Thyroid gland (tissue), 4 donors: Measurements from ENCODE around the gene MYLK. TPM values are rescaled to one million over a fixed set of nuclear protein-coding genes. Genes with fewer than 3 reads are reported as not detected.

Experiments
- DNase-seq, 2 donors: peaks; one replicate each; pipeline ENCODE4 v3.0.0-alpha.2; 2019
- H3K27ac ChIP-seq, 3 donors: fragments of 200-600 bp; sonication (generic); 1 replicate in 2 of 3; 2 replicates in 1 of 3; pipeline ENCODE4 v1.5.1; 2016 to 2019; ENCODE audit warnings: mild to moderate bottlenecking in 1 of 3, moderate library complexity in 1 of 3
- H3K27me3 ChIP-seq: fragments of 200-600 bp; sonication (generic); one replicate; pipeline ENCODE4 v1.5.1; 2019
- H3K36me3 ChIP-seq, 2 donors: fragments of 200-600 bp; sonication (generic); one replicate each; pipeline ENCODE4 v1.5.1; 2016 to 2019
- H3K4me1 ChIP-seq, 2 donors: fragments of 200-600 bp; sonication (generic); one replicate each; pipeline ENCODE4 v1.5.1; 2017 to 2019
- H3K4me3 ChIP-seq, 3 donors: fragments of 200-600 bp; sonication (generic); replicated peaks in 1 of 3; 1 replicate in 2 of 3; 2 replicates in 1 of 3; pipeline ENCODE4 v1.5.1; 2016; ENCODE audit warnings: mild to moderate bottlenecking in 1 of 3
- H3K9me3 ChIP-seq: fragments of 200-600 bp; sonication (generic); one replicate; pipeline ENCODE4 v1.5.1; 2017
- POLR2A ChIP-seq, 2 donors: fragments of 450-650 bp; IDR thresholded peaks; one replicate each; pipeline ENCODE4 v1.6.1; 2017; ENCODE audit warnings: antibody characterized with exemption in 2 of 2, mild to moderate bottlenecking in 2 of 2, moderate library complexity in 1 of 2
- WGBS, 2 donors: methylation state at CpG; one replicate each; pipeline ENCODE4 v1.1.5; 2017; 5-methylcytosine and 5-hydroxymethylcytosine counted together
- intact Hi-C: fragments of 100-400 bp; cut with DNase I; formaldehyde crosslinking; loops from one replicate; pipeline ENCODE4 v1.15.1; 2023
- total RNA-seq, 4 donors: library from RNA; depleted of rRNA; stranded (reverse); fragments of >200 nt; gene quantifications; one replicate each; pipeline ENCODE4 v1.2.3, GENCODE V29; 2016
- TF ChIP-seq, protein P1 (sequence below), 6 experiments: fragments of 200-600 bp in 3 of 6; fragments of 450-650 bp in 3 of 6; sonication (generic) in 3 of 6; IDR thresholded peaks; one replicate each; pipeline ENCODE4 v1.5.1; 2016 to 2019; ENCODE audit warnings: antibody characterized with exemption in 6 of 6, mild to moderate bottlenecking in 2 of 6, inconsistent platforms in 1 of 6, moderate library complexity in 1 of 6

The MYLK gene
- total RNA-seq, 4 donors from 2014 or later = 28.9 to 51.2 (median 37.4) TPM

DNA sequence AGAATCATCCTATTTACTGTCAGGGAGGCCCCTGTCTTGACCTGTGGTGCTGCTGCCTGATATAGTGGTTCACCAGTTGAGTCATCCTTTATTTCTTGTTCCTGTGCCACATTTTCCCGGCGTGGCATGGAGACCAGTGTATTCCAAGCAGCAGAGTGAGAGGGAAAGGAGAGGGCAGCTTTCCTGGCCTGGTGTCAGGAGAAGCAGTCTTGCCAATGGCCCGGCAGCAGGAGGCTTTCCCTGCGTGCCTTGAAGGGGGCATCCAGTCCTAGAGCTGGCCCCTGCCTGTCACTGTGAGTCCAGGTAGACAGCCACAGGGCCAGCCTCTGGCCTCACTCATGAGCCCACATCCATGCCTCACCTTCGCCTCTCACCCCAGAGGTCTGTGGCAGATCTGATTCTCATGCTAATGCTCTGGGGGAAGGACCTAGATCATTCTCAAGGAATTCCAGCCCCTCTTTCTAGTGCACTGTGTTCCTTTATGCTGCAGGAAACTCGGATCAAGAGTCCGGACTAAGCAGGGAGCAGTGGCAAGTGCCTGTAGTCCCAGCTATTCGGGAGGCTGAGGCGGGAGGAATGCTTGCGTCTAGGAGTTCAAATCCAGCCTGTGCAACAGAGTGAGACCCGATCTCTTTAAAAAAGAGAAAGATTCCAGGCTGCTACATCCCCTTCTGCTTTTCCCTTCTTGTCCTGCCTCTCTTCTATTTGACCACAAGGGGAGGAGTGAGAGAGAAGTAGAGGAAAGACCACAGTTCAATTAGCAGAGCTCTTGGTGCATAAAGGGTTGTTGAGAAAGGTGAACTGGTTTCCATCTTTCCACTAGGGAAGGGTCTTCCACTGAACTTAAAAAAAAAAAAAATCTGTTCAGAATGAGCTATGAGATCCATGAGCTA lies 232.4 kb downstream of the MYLK start:
- Histone ChIP-seq H3K27ac (no peak overlapping the region), H3K4me1 (peaks cover 13 to 17% of the 10 kb centered on the region in 2 donors), H3K9me3 (no peaks in the 10 kb centered on the region), H3K36me3 (no peaks in the 10 kb centered on the region), H3K27me3 (no peaks in the 10 kb centered on the region), H3K4me3 (no peak overlapping the region)
- 76 to 77% methylated on average over 11 of the region's 11 CpGs for WGBS, 2 donors
- DNase-seq = no peak
- intact Hi-C loops = loop anchor here (5.0 kb wide), 2 partner anchors 51 to 66 kb away; no protein-coding TSS in a partner anchor
- TF ChIP-seq, protein P1, sequence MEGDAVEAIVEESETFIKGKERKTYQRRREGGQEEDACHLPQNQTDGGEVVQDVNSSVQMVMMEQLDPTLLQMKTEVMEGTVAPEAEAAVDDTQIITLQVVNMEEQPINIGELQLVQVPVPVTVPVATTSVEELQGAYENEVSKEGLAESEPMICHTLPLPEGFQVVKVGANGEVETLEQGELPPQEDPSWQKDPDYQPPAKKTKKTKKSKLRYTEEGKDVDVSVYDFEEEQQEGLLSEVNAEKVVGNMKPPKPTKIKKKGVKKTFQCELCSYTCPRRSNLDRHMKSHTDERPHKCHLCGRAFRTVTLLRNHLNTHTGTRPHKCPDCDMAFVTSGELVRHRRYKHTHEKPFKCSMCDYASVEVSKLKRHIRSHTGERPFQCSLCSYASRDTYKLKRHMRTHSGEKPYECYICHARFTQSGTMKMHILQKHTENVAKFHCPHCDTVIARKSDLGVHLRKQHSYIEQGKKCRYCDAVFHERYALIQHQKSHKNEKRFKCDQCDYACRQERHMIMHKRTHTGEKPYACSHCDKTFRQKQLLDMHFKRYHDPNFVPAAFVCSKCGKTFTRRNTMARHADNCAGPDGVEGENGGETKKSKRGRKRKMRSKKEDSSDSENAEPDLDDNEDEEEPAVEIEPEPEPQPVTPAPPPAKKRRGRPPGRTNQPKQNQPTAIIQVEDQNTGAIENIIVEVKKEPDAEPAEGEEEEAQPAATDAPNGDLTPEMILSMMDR (IDR thresholded peaks at IDR 0.05) = no peak
- TF ChIP-seq POLR2A (IDR thresholded peaks at IDR 0.05) = no peak

DNA sequence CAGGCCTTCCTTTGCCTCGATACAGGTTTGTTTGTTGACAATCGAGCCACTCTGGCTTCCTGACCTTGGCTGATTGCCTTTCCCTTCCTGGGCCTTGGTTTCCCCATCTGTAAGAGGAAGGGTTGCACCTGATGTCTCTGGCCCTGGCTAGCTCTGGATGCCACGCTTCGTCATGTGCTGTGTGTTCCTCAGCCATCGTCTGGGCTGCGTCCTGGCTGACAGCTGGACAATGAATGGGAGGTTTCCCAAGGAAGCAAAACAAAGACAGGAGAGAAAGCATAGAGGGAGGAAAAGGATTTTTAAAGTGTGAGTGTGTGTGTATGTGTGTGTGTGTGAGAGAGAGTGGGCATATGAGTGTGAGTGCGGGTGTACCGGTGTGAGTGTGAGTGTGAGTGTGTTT lies 234.0 kb downstream of the MYLK start:
- WGBS, 2 donors = 85 to 87% methylated on average over 8 of the region's 8 CpGs
- Histone ChIP-seq H3K27ac (no peak overlapping the region), H3K4me1 (peaks cover 13 to 17% of the 10 kb centered on the region in 2 donors)

DNA sequence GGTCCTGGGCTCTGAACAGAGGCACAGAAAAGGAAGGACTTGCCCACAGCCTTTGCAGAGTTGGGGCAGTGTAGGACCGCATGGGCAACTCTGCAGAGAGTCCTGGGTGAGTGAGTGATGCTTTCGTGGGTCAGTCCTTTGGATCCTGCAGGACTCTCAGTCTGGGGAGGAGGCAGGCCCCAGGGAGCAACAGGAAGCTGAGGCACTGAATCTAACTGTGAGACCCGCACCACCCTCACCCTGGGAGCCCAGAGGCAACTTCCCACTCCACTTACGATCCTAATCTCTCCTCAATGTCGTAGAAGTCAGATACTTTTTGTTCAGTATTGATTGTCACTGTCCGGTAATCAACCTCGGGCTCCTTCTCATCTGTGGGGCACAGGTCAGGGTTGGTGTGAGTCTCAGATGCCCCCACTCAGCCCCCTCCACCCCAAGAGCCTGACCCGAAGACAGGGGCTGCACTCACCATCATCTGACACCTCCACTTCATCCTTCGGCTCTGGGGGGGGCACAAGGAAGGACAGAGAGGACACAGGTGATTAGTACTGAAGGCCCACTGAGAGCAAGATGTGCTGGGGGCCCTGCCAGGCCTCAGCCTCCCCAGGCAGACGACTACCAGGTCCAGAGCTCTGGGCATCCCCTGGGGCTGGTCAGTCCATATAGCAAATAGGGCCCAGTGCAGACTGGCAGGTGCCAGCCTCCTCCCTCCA lies 235.3 kb downstream of the MYLK start:
- no peak for DNase-seq
- H3K4me1 ChIP-seq = peaks cover 13 to 14% of the 10 kb centered on the region in 2 donors
- intact Hi-C loops = no loop called here
- WGBS, 2 donors = 77% methylated on average over 10 of the region's 10 CpGs
- TF ChIP-seq, protein P1 (IDR thresholded peaks at IDR 0.05) = no peak
- TF ChIP-seq POLR2A (IDR thresholded peaks at IDR 0.05) = no peak
- no peaks in the 10 kb centered on the region for H3K36me3 ChIP-seq
- no peaks in the 10 kb centered on the region for H3K9me3 ChIP-seq
- no peaks in the 10 kb centered on the region for H3K27me3 ChIP-seq
- H3K27ac ChIP-seq = no peak overlapping the region
- H3K4me3 ChIP-seq = no peak overlapping the region

More for the DNA sequence above, 234.0 kb downstream of the MYLK start:
- intact Hi-C loops = loop anchor here (5.0 kb wide), 2 partner anchors 52 to 67 kb away; no protein-coding TSS in a partner anchor
- no peak for TF ChIP-seq POLR2A (IDR thresholded peaks at IDR 0.05)
- TF ChIP-seq, protein P1 (IDR thresholded peaks at IDR 0.05) = no peak
- Histone ChIP-seq H3K4me3 (no peak overlapping the region), H3K36me3 (no peaks in the 10 kb centered on the region), H3K27me3 (no peaks in the 10 kb centered on the region), H3K9me3 (no peaks in the 10 kb centered on the region)
- no peak for DNase-seq

DNA sequence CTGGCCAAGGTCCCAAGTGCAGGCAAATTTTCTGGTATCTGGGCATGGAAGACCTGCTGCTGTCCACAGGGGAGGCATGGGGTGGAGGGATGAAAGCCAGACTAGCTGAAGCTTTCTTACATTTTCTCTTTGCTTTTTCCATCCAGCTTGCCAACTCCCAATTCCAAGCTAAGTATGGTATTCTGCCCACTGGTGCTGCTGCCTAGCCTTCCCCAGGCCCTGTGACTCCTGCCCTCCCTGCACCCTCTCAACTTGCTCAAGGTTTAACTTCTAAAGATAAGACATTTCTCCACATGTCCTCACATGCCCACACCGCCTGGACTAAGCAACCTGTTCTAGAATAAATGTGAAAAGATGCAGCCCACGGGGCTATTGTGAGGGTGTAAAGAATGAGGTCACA lies 239.8 kb downstream of the MYLK start:
- no peaks in the 10 kb centered on the region for H3K36me3 ChIP-seq
- H3K4me3 ChIP-seq = no peak overlapping the region
- H3K4me1 ChIP-seq = no peaks in the 10 kb centered on the region
- no peaks in the 10 kb centered on the region for H3K27me3 ChIP-seq
- no peak for TF ChIP-seq POLR2A (IDR thresholded peaks at IDR 0.05)
- TF ChIP-seq, protein P1 (IDR thresholded peaks at IDR 0.05) = no peak
- no peak overlapping the region for H3K27ac ChIP-seq
- 90% methylated on average over 2 of the region's 2 CpGs for WGBS, 2 donors
- intact Hi-C loops = no loop called here
- no peaks in the 10 kb centered on the region for H3K9me3 ChIP-seq
- no peak for DNase-seq

DNA sequence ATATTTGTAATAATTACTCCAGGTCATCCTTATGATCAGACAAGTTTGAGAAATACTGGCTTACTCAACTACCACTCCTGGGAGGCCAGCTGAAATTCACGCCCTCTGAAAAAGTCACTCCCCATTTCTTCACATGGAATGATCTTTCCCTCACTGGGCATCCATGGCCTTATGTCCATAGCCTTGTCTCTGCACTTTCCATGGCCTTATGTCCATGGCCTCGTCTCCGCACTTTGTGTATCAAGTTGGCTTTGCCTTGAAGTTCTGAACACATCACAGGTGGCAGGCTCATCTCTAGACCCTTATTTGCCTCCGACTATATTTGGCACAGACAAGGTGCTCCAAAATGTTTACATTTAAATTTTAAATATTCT lies 241.2 kb downstream of the MYLK start:
- no peaks in the 10 kb centered on the region for H3K9me3 ChIP-seq
- TF ChIP-seq POLR2A (IDR thresholded peaks at IDR 0.05) = no peak
- TF ChIP-seq, protein P1 (IDR thresholded peaks at IDR 0.05) = no peak
- 91 to 94% methylated on average over 4 of the region's 4 CpGs for WGBS, 2 donors
- intact Hi-C loops = no loop called here
- no peak for DNase-seq
- H3K4me1 ChIP-seq = no peaks in the 10 kb centered on the region
- no peaks in the 10 kb centered on the region for H3K27me3 ChIP-seq
- H3K4me3 ChIP-seq = no peak overlapping the region
- no peak overlapping the region for H3K27ac ChIP-seq
- H3K36me3 ChIP-seq = no peaks in the 10 kb centered on the region
